ENCODE measurements around the gene ATXN2L.
"Not testable (repeated sequence)": the region's sequence is repeated elsewhere in the genome, so short reads cannot be mapped to it uniquely, and the experiment has no call there.

The ATXN2L gene, protein sequence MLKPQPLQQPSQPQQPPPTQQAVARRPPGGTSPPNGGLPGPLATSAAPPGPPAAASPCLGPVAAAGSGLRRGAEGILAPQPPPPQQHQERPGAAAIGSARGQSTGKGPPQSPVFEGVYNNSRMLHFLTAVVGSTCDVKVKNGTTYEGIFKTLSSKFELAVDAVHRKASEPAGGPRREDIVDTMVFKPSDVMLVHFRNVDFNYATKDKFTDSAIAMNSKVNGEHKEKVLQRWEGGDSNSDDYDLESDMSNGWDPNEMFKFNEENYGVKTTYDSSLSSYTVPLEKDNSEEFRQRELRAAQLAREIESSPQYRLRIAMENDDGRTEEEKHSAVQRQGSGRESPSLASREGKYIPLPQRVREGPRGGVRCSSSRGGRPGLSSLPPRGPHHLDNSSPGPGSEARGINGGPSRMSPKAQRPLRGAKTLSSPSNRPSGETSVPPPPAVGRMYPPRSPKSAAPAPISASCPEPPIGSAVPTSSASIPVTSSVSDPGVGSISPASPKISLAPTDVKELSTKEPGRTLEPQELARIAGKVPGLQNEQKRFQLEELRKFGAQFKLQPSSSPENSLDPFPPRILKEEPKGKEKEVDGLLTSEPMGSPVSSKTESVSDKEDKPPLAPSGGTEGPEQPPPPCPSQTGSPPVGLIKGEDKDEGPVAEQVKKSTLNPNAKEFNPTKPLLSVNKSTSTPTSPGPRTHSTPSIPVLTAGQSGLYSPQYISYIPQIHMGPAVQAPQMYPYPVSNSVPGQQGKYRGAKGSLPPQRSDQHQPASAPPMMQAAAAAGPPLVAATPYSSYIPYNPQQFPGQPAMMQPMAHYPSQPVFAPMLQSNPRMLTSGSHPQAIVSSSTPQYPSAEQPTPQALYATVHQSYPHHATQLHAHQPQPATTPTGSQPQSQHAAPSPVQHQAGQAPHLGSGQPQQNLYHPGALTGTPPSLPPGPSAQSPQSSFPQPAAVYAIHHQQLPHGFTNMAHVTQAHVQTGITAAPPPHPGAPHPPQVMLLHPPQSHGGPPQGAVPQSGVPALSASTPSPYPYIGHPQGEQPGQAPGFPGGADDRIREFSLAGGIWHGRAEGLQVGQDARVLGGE

GRCh38 chr16:28822520-28823290, at the start of gene ATXN2L:
Gene ATXN2L (plus strand): TSS chr16:28822999. CDS start chr16:28823260, 261 bp downstream.
- DNase-seq (ENCODE audit: low read depth), result peak; percentile 90

DNA sequence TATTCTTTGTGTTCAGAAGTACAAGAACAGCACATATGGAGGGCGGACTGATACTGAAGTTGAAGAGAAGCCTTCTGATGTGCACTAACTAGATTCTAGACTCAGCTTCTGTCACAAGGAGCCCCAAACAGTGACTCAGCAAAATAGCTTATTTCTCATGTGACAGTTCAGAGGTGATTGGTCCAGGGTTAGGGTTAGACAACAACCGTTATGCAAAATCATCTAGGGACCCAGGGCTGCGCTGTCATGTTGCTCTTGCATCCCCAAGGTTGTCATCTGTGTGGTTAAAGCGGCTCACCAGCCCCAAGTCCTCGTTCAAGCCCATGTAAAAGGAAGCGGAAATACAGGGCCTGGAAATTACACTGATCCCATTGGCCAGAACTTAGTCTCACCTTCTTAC, 41.1 kb upstream of the ATXN2L start:
- DNase-seq (ENCODE audit: low read depth), result not testable (repeated sequence)

- not testable (repeated sequence) for DNase-seq (ENCODE audit: low read depth)
Measured at GRCh38 chr16:28782357-28782756, 40.4 kb upstream of the ATXN2L start.

DNA sequence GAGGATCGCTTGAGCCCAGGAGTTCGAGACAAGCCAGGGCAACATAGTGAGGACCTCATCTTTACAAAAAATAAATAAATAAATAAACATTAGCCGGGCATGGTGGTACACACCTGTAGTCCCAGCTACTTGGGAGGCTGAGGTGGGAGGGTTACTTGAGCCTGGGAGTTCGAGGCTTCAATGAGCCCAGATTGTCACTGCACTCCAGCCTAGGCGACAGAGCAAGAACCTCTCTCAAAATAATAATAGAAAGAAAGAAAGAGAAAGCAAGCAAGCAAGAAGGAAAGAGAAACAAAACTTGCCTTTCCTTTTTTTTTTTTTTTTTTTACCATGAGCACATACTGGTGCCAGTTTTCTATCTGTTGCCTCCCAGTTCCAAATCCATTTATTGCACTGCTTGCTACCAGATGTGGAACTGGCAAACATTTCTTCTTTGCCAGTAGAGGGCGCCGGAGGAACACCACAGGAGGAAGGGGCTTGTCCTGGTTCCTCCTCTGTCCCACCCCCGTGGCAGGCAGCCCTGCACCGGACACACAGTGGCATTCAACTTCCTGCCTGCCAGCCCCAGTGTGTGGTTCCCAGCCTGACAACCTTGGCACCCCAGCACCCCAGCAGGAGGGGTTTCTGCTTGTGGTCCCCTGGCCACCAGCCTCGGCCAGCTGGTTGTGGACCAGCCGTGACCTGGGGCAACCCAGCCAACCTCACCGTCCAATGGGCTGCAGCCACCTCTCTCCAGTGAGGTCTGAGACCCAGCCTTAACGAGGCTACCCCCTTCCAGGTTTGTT, 20.4 kb upstream of the ATXN2L start:
- peak; percentile 74 for DNase-seq (ENCODE audit: low read depth)

DNA sequence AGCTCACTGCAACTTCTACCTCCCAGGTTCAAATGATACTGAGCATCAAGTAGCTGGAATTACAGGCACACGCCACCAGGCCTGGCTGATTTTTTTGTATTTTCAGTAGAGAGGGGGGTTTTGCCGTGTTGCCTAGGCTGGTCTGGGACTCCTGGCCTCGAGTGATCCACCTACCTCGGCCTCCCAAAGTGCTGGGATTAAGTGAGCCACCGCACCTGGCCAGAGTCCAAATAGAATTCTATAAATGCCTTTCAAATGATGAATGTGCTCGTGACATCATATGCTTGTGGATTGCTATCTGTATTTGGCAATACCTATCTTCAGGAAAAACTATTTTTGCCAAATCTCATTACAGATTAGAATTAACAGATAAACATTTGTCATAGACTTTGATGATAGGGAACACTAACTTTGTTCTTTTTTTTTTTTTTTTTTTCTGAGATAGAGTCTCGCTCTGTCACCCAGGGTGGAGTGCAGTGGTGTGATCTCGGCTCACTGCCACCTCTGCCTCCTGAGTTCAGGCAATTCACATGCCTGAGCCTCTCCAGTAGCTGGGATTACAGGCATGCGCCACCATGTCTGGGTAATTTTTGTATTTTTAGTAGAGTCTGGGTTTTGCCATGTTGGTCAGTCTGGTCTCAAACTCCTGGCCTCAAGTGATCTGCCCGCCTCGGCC, 15.2 kb upstream of the ATXN2L start:
- DNase-seq (ENCODE audit: low read depth), result not testable (repeated sequence)

- DNase-seq (ENCODE audit: low read depth), result no peak
Measured at GRCh38 chr16:28820016-28820415, 2.8 kb upstream of the ATXN2L start.

DNA sequence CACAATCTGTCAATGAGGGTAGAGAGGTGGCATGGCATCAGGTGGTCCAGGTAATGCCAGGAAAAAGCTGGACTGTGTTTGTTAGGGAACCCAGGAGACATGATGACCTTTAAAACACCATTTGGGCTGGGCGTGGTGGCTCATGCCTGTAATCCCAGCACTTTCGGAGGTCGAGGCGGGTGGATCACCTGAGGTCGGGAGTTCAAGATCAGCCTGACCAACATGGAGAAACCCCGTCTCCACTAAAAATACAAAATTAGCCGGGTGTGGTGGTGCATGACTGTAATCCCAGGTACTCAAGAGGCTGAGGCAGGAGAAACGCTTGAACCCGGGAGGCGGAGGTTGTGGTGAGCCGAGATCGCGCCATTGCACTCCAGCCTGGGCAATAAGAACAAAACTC, 2.3 kb upstream of the ATXN2L start:
- DNase-seq (ENCODE audit: low read depth), result not testable (repeated sequence)

DNA sequence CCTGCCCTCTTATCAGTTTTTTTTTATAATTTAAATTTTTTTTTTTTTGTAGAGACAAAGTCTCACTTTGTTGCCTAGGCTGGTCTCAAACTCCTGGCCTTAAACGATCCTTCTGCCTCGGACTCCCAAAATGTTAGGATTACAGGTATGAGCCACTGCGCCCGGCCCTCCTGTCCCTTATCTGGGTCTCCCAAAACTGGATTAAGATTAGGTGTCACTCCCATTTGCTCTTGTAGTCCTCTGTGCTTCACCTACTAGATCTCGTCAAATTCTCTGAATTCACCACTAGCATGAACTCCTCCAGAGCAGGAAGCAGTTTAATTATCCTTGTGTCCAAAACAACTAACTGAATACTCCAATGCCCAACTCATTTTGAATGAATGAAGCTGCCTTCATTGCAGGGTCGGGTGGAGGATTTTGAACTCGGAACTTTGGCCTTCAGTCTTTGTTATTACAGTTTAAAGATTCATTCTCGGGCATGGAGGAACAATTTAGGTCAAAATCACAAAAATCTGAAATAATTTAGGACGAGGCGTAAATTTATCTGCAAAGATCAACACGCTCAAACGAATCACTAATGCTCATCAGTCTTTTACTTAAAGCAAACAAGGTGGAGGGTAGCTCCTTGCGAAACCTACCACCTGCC, 802 bp upstream of the ATXN2L start:
- no peak for DNase-seq (ENCODE audit: low read depth)

DNA sequence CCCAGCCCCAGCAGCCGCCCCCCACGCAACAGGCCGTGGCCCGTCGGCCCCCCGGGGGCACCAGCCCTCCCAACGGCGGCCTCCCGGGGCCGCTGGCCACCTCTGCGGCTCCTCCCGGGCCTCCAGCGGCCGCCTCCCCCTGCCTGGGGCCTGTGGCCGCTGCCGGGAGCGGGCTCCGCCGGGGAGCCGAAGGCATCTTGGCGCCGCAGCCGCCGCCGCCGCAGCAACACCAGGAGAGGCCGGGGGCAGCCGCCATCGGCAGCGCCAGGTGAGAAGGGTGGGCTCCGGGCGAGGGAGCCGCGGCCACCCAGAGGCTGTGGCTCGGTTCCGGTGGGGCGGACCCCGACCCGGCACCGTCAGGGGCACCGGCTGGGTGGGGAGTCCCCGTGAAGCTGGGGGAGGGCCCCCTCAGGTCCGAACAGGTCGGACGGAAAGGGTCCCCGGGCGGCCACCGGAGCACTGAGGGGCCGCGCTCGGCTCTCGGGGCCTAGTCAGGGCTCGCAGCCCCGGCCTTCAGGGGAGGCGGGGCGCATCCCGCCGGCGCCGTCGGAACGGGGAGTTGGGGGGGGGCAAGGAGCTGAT, 583 bp downstream of the ATXN2L start:
- no peak for DNase-seq (ENCODE audit: low read depth)

DNA sequence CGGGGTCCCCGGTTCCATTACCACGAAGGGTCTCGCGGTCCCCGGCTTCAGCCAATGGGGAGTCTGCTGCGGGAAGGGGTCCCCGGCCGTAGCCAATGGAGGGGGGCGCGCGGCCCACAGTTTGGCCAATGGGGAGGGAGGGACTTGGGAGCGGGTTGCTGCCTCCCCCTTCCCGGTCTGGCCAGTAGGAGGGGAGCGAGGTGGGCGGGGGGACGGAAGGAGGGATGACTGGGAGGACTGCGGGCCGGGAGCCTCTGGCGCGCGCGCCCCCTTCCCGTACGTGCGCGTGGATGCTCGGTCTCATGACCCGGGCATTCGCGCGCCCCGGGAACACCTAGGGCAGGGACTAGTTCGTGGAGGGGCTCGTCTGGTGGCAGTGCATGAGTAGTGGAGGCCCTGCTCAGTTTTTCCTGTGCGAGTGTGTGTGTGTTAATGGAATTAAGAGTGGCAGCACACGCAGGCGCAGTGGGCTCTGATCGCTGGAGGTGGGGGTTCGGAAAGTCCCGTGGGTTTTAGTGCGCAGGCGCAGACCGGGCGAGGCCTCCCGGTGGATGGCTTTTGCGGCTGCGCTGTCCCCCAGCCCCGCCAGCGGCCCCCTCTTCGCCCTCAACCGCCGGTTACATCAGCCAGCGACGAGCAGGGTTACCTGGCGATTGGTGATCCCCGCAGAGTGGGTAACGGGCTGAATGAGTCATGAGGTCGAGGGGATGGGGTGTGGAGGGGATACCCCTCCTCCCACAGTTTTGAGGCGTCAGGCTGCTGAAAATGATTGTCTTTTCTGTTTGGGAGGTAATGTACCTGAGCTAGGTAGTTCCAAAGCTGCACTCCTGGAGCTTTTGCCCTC, 1.3 kb downstream of the ATXN2L start:
- DNase-seq (ENCODE audit: low read depth), result peak; percentile 95

- DNase-seq (ENCODE audit: low read depth), result no peak
Measured at GRCh38 chr16:28824717-28824973, 1.8 kb downstream of the ATXN2L start.

GRCh38 chr16:28826141-28826540, 3.3 kb downstream of the ATXN2L start:
- DNase-seq (ENCODE audit: low read depth), result no peak

GRCh38 chr16:28829747-28830146, 6.9 kb downstream of the ATXN2L start:
- no peak for DNase-seq (ENCODE audit: low read depth)

DNA sequence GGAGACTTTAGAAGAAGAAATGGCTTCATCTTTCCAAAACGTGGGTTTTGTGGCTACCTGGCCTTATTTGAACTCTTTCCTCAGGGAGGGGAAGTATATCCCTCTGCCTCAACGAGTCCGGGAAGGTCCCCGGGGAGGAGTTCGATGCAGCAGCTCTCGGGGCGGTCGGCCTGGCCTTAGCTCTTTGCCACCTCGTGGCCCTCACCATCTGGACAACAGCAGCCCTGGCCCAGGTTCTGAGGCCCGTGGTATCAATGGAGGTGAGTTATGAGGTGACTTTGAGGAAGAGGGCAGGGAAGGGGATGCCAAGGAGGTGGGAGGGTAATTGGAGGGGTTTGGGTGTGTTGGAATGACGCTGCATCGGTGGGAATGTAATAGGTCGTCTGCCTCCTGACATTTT, 7.7 kb downstream of the ATXN2L start:
- no peak for DNase-seq (ENCODE audit: low read depth)

- no peak for DNase-seq (ENCODE audit: low read depth)
Measured at GRCh38 chr16:28834349-28834748, 11.6 kb downstream of the ATXN2L start.

- no peak for DNase-seq (ENCODE audit: low read depth)
Measured at GRCh38 chr16:28834873-28835863, 12.4 kb downstream of the ATXN2L start.

DNA sequence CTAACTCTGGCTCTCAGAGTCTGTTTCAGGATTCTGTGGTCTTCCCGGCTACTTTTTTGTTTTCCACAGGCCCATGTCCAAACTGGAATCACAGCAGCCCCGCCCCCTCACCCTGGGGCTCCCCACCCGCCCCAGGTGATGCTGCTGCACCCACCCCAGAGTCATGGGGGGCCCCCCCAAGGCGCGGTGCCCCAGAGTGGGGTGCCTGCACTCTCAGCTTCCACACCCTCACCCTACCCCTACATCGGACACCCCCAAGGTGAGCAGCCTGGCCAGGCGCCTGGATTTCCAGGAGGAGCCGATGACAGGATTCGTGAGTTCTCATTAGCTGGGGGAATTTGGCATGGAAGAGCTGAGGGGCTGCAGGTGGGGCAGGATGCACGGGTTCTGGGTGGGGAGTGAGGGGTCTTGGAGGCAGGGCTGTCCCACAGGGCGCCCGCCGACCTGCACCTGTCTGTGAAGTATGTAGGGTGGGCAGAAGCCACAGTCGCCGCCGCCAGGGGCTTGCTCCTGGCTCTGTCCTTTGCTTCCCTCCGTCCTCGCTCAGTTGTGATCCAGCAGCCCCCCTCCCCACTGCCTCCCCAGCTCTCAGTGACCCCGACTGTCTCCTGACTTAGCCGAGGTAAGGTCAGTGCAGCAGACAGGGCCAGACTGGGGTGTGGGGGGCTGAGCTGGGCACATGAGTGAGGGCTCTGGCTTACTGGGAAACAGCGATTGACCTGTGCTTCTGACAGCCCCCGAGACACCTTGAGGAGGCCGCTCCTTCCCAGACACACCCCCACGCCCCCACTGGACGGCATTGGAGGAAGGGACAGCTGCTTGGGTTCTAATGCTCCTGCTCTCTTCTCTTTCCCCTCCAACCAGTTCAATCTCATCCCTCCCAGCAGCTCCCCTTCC, 13.3 kb downstream of the ATXN2L start:
- no peak for DNase-seq (ENCODE audit: low read depth)

All from stromal cell of bone marrow (primary cell).